GM23338 (cell line): ENCODE data around the gene EP400. TPM values are rescaled to one million over a fixed set of nuclear protein-coding genes. Genes with fewer than 3 reads are reported as not detected.

Experiments used
- ATAC-seq: fragments of 200-7000 bp; cut with Tn5 transposase; 3 replicates; pipeline ENCODE4 v1.9.1; 2020
- DNase-seq: peaks from one replicate; pipeline ENCODE4 v3.0.0-alpha.2; 2015; ENCODE audit warnings: low spot score
- H2AFZ ChIP-seq: fragments of 200-600 bp; sonication (generic); 2 replicates; pipeline ENCODE4 v1.8.0; 2016; ENCODE audit warnings: antibody characterized with exemption, mild to moderate bottlenecking, moderate library complexity
- H3F3A ChIP-seq: fragments of 200-600 bp; sonication (generic); replicated peaks from 2 replicates; pipeline ENCODE4 v1.8.0; 2017; ENCODE audit warnings: antibody characterized with exemption, mixed run types, low read depth
- H3K27ac ChIP-seq: fragments of 200-600 bp; sonication (generic); 2 replicates; pipeline ENCODE4 v1.6.1; 2016; ENCODE audit warnings: low read depth
- H3K27me3 ChIP-seq: fragments of 200-600 bp; sonication (generic); 2 replicates; pipeline ENCODE4 v1.8.0; 2016; ENCODE audit warnings: mild to moderate bottlenecking, mixed run types, moderate library complexity; ENCODE audit not compliant: insufficient read depth
- H3K36me3 ChIP-seq: fragments of 200-600 bp; sonication (generic); 2 replicates; pipeline ENCODE4 v1.8.0; 2016; ENCODE audit warnings: mild to moderate bottlenecking; ENCODE audit not compliant: insufficient read depth
- H3K4me1 ChIP-seq: fragments of 200-600 bp; sonication (generic); 2 replicates; pipeline ENCODE4 v1.8.0; 2016; ENCODE audit warnings: mild to moderate bottlenecking, moderate library complexity; ENCODE audit not compliant: insufficient read depth
- H3K4me2 ChIP-seq: fragments of 200-600 bp; sonication (generic); 2 replicates; pipeline ENCODE4 v1.7.1; 2017; ENCODE audit warnings: mixed run types
- H3K4me3 ChIP-seq: fragments of 200-600 bp; sonication (generic); 2 replicates; pipeline ENCODE4 v1.6.1; 2016; ENCODE audit warnings: mixed run types
- H3K79me2 ChIP-seq: fragments of 200-600 bp; sonication (generic); replicated peaks from 2 replicates; pipeline ENCODE4 v1.8.0; 2017; ENCODE audit warnings: mild to moderate bottlenecking; ENCODE audit not compliant: insufficient read depth
- H3K9me2 ChIP-seq: fragments of 200-600 bp; sonication (generic); 2 replicates; pipeline ENCODE4 v1.8.0; 2017; ENCODE audit not compliant: insufficient read depth
- H4K20me1 ChIP-seq: fragments of 200-600 bp; sonication (generic); replicated peaks from 2 replicates; pipeline ENCODE4 v1.8.0; 2017; ENCODE audit warnings: mild to moderate bottlenecking; ENCODE audit not compliant: insufficient read depth
- H3K27ac Mint-ChIP-seq: 2 replicates; pipeline ENCODE4 v1.8.0; 2020; ENCODE audit warnings: inconsistent platforms, mild to moderate bottlenecking, moderate library complexity, mixed read lengths
- H3K27me3 Mint-ChIP-seq: 3 replicates; pipeline ENCODE4 v1.8.0; 2022; ENCODE audit warnings: low read depth, mild to moderate bottlenecking, moderate library complexity, mixed read lengths, inconsistent platforms; ENCODE audit not compliant: insufficient read depth, poor library complexity
- H3K36me3 Mint-ChIP-seq: 3 replicates; pipeline ENCODE4 v1.8.0; 2021; ENCODE audit warnings: low read depth, mild to moderate bottlenecking, inconsistent platforms, moderate library complexity, mixed read lengths
- H3K4me1 Mint-ChIP-seq: 3 replicates; pipeline ENCODE4 v1.8.0; 2020; ENCODE audit warnings: mild to moderate bottlenecking, inconsistent platforms, mixed read lengths
- H3K4me3 Mint-ChIP-seq: 3 replicates; pipeline ENCODE4 v1.8.0; 2021; ENCODE audit warnings: moderate library complexity, mild to moderate bottlenecking, inconsistent platforms, mixed read lengths
- H3K9me3 Mint-ChIP-seq: 3 replicates; pipeline ENCODE4 v1.8.0; 2020; ENCODE audit warnings: moderate library complexity, mild to moderate bottlenecking, inconsistent platforms, mixed read lengths
- CREB1 ChIP-seq: fragments of 250-450 bp; sonication (Bioruptor Pico); IDR thresholded peaks from 2 replicates; pipeline ENCODE4 v1.5.0; 2020; ENCODE audit warnings: low read depth, mild to moderate bottlenecking, moderate library complexity
- CTCF ChIP-seq, 2 experiments: fragments of 200-600 bp in 1 of 2; sonication (generic) in 1 of 2; conservative IDR thresholded peaks; 2 replicates each; pipeline versions ENCODE4 v1.5.1 to v1.6.1; 2016 to 2017; ENCODE audit warnings: antibody characterized with exemption in 2 of 2, low read depth in 2 of 2, mild to moderate bottlenecking in 2 of 2, moderate library complexity in 1 of 2
- EZH2 ChIP-seq: fragments of 200-600 bp; sonication (generic); IDR thresholded peaks from one replicate; pipeline ENCODE4 v1.8.0; 2017; ENCODE audit warnings: antibody characterized with exemption, mild to moderate bottlenecking, low read depth; ENCODE audit not compliant: unreplicated experiment
- JUNB ChIP-seq: IDR thresholded peaks from one replicate; pipeline ENCODE4 v1.6.1; 2016; ENCODE audit warnings: antibody characterized with exemption; ENCODE audit not compliant: unreplicated experiment
- POLR2AphosphoS5 ChIP-seq: IDR thresholded peaks from 2 replicates; pipeline ENCODE4 v1.6.1; 2016; ENCODE audit warnings: antibody characterized with exemption, low read depth
- REST ChIP-seq: IDR thresholded peaks from one replicate; pipeline ENCODE4 v1.6.1; 2018; ENCODE audit warnings: antibody characterized with exemption; ENCODE audit not compliant: unreplicated experiment
- STAT1 ChIP-seq: IDR thresholded peaks from one replicate; pipeline ENCODE4 v1.6.1; 2016; ENCODE audit warnings: antibody characterized with exemption; ENCODE audit not compliant: unreplicated experiment
- ZNF114 ChIP-seq: fragments of 250-450 bp; sonication (Bioruptor Pico); IDR thresholded peaks from 2 replicates; pipeline ENCODE4 v1.5.0; 2020; ENCODE audit warnings: mild to moderate bottlenecking, moderate library complexity
- ZNF331 ChIP-seq: fragments of 250-450 bp; sonication (Bioruptor Pico); IDR thresholded peaks from 2 replicates; pipeline ENCODE4 v1.5.0; 2020; ENCODE audit warnings: low read depth, mild to moderate bottlenecking, moderate library complexity
- ZNF462 ChIP-seq: fragments of 250-450 bp; sonication (Bioruptor Pico); IDR thresholded peaks from 2 replicates; pipeline ENCODE4 v1.5.0; 2020; ENCODE audit warnings: mild to moderate bottlenecking, moderate library complexity
- polyA plus RNA-seq: library from polyadenylated mRNA; unstranded; fragments of >200 nt; fragmentation: Nextera tagmentation; extraction: Ambion mirVana; gene quantifications from 2 replicates; pipeline ENCODE4 v1.2.1, GENCODE V29; 2016
- total RNA-seq: library from RNA; depleted of rRNA; stranded (reverse); fragments of >200 nt; shearing (Covaris generic); gene quantifications from 2 replicates; pipeline ENCODE4 v1.2.3, GENCODE V29; 2014

The EP400 gene
- total and polyA plus RNA-seq, 2 experiments from 2014 or later = 26.3 to 57.2 TPM

- Histone ChIP-seq H2AFZ (no peak overlapping the region), H3K36me3 (peaks cover 37% of the 10 kb centered on the region; the same call in 1 of the 2 replicates), H3K79me2 (no peaks in the 10 kb centered on the region), H3F3A (no peaks in the 10 kb centered on the region), H3K27ac (no peak overlapping the region), H3K4me2 (no peak overlapping the region), H4K20me1 (no peaks in the 10 kb centered on the region), H3K4me1 (no peaks in the 10 kb centered on the region), H3K9me2 (no peaks in the 10 kb centered on the region), H3K27me3 (no peaks in the 10 kb centered on the region), H3K4me3 (no peak overlapping the region)
- TF ChIP-seq CREB1 (CRISPR knock-in tag) = no peak
- TF ChIP-seq REST = no peak
- no peak for TF ChIP-seq EZH2
- no peak for TF ChIP-seq STAT1
- no peak for TF ChIP-seq CTCF (conservative IDR thresholded peaks at IDR 0.05; ENCODE audit: low read depth in 2 of 2)
- Mint-ChIP-seq H3K4me1 (no peaks in the 10 kb centered on the region), H3K36me3 (peaks cover 77% of the 10 kb centered on the region), H3K9me3 (peaks cover 31% of the 10 kb centered on the region), H3K27ac (no peak overlapping the region), H3K27me3 (peaks cover 15% of the 10 kb centered on the region), H3K4me3 (no peak overlapping the region)
- DNase-seq (no peak), ATAC-seq (no peak)
Observed at GRCh38 chr12:132124766-132125425, 175.2 kb downstream of the EP400 start.

- H3K9me3 Mint-ChIP-seq = peaks cover 39% of the 10 kb centered on the region
- H3K36me3 Mint-ChIP-seq = peaks cover 81% of the 10 kb centered on the region
- Histone ChIP-seq H3K27me3 (no peaks in the 10 kb centered on the region), H3K4me3 (no peak overlapping the region), H3K9me2 (no peaks in the 10 kb centered on the region), H3F3A (no peaks in the 10 kb centered on the region), H3K4me2 (no peak overlapping the region), H4K20me1 (no peaks in the 10 kb centered on the region), H3K27ac (no peak overlapping the region), H3K4me1 (no peaks in the 10 kb centered on the region), H2AFZ (no peak overlapping the region), H3K36me3 (peaks cover 35% of the 10 kb centered on the region; the same call in 1 of the 2 replicates), H3K79me2 (no peaks in the 10 kb centered on the region)
- no peak overlapping the region for H3K4me3 Mint-ChIP-seq
- ATAC-seq (no peak), DNase-seq (no peak)
- no peak overlapping the region for H3K27ac Mint-ChIP-seq
- no peaks in the 10 kb centered on the region for H3K4me1 Mint-ChIP-seq
- H3K27me3 Mint-ChIP-seq = peaks cover 14% of the 10 kb centered on the region
- no peak for TF ChIP-seq POLR2AphosphoS5
- TF ChIP-seq ZNF462 (CRISPR knock-in tag) = no peak
- no peak for TF ChIP-seq STAT1
- TF ChIP-seq ZNF331 = no peak
- TF ChIP-seq JUNB = no peak
- no peak for TF ChIP-seq ZNF114
Observed at GRCh38 chr12:132125736-132126135, 176.0 kb downstream of the EP400 start.
